DND-41 (cell line): Measurements from ENCODE around the gene CENPO.

Experiments used
- CTCF ChIP-seq: IDR thresholded peaks from 2 replicates; pipeline ENCODE4 v1.5.1; 2012; ENCODE audit warnings: borderline replicate concordance, low read length, moderate library complexity, mild to moderate bottlenecking; ENCODE audit not compliant: poor library complexity, severe bottlenecking; ENCODE audit errors: extremely low read depth
- EZH2 ChIP-seq: IDR thresholded peaks from 3 replicates; pipeline ENCODE4 v1.6.1; 2012; ENCODE audit warnings: borderline replicate concordance, low read depth, mild to moderate bottlenecking, moderate library complexity, low read length, inconsistent platforms; ENCODE audit not compliant: severe bottlenecking

- TF ChIP-seq EZH2 (no peak), CTCF (peak; percentile 93)
Measured at GRCh38 chr2:24827321-24828237, 34.4 kb downstream of the CENPO start.
